Measurements from ENCODE around the gene RLF.

DNA sequence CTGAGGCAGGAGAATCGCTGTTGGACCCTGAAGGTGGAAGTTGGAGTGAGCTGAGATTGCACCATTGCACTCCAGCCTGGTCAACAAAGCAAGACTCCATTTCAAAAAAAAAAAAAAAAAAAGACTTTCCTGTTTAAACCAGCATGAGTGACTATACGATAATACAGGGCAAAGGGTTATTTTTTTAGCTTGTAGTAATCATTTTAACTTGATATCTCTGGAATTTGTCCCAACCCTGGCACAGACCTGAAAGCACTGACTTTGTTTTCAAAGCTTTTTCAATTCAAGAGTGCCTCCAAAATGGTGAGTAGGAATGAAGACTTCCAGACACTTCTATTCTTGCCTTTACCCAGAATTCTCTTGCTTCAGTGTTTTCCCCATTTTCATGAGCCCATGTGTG, 82.2 kb downstream of the RLF start:
- TF ChIP-seq, protein P1, sequence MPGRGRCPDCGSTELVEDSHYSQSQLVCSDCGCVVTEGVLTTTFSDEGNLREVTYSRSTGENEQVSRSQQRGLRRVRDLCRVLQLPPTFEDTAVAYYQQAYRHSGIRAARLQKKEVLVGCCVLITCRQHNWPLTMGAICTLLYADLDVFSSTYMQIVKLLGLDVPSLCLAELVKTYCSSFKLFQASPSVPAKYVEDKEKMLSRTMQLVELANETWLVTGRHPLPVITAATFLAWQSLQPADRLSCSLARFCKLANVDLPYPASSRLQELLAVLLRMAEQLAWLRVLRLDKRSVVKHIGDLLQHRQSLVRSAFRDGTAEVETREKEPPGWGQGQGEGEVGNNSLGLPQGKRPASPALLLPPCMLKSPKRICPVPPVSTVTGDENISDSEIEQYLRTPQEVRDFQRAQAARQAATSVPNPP (IDR thresholded peaks at IDR 0.05; ENCODE audit: borderline replicate concordance, insufficient read depth, insufficient read length) = no peak
- TF ChIP-seq, protein P2, sequence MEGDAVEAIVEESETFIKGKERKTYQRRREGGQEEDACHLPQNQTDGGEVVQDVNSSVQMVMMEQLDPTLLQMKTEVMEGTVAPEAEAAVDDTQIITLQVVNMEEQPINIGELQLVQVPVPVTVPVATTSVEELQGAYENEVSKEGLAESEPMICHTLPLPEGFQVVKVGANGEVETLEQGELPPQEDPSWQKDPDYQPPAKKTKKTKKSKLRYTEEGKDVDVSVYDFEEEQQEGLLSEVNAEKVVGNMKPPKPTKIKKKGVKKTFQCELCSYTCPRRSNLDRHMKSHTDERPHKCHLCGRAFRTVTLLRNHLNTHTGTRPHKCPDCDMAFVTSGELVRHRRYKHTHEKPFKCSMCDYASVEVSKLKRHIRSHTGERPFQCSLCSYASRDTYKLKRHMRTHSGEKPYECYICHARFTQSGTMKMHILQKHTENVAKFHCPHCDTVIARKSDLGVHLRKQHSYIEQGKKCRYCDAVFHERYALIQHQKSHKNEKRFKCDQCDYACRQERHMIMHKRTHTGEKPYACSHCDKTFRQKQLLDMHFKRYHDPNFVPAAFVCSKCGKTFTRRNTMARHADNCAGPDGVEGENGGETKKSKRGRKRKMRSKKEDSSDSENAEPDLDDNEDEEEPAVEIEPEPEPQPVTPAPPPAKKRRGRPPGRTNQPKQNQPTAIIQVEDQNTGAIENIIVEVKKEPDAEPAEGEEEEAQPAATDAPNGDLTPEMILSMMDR (IDR thresholded peaks at IDR 0.05 in 2 of 3, conservative IDR thresholded peaks at IDR 0.05 in 1 of 3; ENCODE audit: insufficient read depth in 2 of 3, low read depth in 1 of 3, low read length in 3 of 3) = no peak
- TF ChIP-seq RCOR1 (IDR thresholded peaks at IDR 0.05; ENCODE audit: borderline replicate concordance in 1 of 2, low read depth in 2 of 2, low read length in 2 of 2) (no peak), CXXC5 (CRISPR knock-in tag; IDR thresholded peaks at IDR 0.05) (no peak), CBFA2T3 (IDR thresholded peaks at IDR 0.05) (no peak), SREBF1 (IDR thresholded peaks at IDR 0.05; ENCODE audit: borderline replicate concordance, low read depth, low read length) (no peak), SMARCA4 (IDR thresholded peaks at IDR 0.05) (no peak), LARP7 (IDR thresholded peaks at IDR 0.05) (no peak), GATA2 (CRISPR knock-in tag; IDR thresholded peaks at IDR 0.05) (no peak), CHD2 (IDR thresholded peaks at IDR 0.05; ENCODE audit: low read depth, low read length) (no peak), JUND (IDR thresholded peaks at IDR 0.05; ENCODE audit: borderline replicate concordance, low read depth, low read length) (no peak), JUND (tag; IDR thresholded peaks at IDR 0.05; ENCODE audit: borderline replicate concordance, low read depth, low read length) (no peak), XRCC3 (IDR thresholded peaks at IDR 0.05) (no peak)
- TF ChIP-seq, protein P3, sequence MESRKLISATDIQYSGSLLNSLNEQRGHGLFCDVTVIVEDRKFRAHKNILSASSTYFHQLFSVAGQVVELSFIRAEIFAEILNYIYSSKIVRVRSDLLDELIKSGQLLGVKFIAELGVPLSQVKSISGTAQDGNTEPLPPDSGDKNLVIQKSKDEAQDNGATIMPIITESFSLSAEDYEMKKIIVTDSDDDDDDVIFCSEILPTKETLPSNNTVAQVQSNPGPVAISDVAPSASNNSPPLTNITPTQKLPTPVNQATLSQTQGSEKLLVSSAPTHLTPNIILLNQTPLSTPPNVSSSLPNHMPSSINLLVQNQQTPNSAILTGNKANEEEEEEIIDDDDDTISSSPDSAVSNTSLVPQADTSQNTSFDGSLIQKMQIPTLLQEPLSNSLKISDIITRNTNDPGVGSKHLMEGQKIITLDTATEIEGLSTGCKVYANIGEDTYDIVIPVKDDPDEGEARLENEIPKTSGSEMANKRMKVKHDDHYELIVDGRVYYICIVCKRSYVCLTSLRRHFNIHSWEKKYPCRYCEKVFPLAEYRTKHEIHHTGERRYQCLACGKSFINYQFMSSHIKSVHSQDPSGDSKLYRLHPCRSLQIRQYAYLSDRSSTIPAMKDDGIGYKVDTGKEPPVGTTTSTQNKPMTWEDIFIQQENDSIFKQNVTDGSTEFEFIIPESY (CRISPR knock-in tag; IDR thresholded peaks at IDR 0.05) = no peak
